GM12878 (cell line): ENCODE measurements around the gene PIP5KL1.

ENCODE experiments used
- BCL11A ChIP-seq: IDR thresholded peaks from 2 replicates; pipeline ENCODE4 v1.6.1; 2011; ENCODE audit warnings: low read depth, low read length
- BHLHE40 ChIP-seq, 2 experiments: fragments of 450-650 bp in 1 of 2; IDR thresholded peaks; 2 replicates each; pipeline ENCODE4 v1.6.1; 2011 to 2017; ENCODE audit warnings: low read depth in 2 of 2, borderline replicate concordance in 1 of 2, improper control_type of control experiment in 1 of 2, low read length in 1 of 2, mild to moderate bottlenecking in 1 of 2
- CBX3 ChIP-seq: fragments of 200-600 bp; sonication (generic); IDR thresholded peaks from 2 replicates; pipeline ENCODE4 v1.6.1; 2016; ENCODE audit warnings: low read depth, borderline replicate concordance
- CTCF ChIP-seq, 3 experiments: IDR thresholded peaks in 2 of 3; conservative IDR thresholded peaks in 1 of 3; 2 replicates each; pipeline ENCODE4 v1.5.1; 2011; ENCODE audit warnings: low read depth in 3 of 3, low read length in 3 of 3, mild to moderate bottlenecking in 3 of 3, control low read depth in 2 of 3, moderate library complexity in 2 of 3, inconsistent platforms in 1 of 3, mixed read lengths in 1 of 3; ENCODE audit not compliant: control insufficient read depth in 2 of 3, insufficient read depth in 1 of 3; ENCODE audit errors: extremely low read depth in 1 of 3
- MEF2A ChIP-seq: IDR thresholded peaks from 2 replicates; pipeline ENCODE4 v1.6.1; 2011; ENCODE audit warnings: low read depth, mild to moderate bottlenecking, low read length, moderate library complexity; ENCODE audit not compliant: insufficient read depth
- POLR2AphosphoS5 ChIP-seq: IDR thresholded peaks from 2 replicates; pipeline ENCODE4 v1.6.1; 2011; ENCODE audit warnings: mild to moderate bottlenecking, low read length, inconsistent platforms
- RAD21 ChIP-seq: IDR thresholded peaks from 2 replicates; pipeline ENCODE4 v1.6.1; 2011; ENCODE audit warnings: mild to moderate bottlenecking, low read depth, low read length, moderate library complexity; ENCODE audit not compliant: insufficient read depth
- SIN3A ChIP-seq: IDR thresholded peaks from 2 replicates; pipeline ENCODE4 v1.6.1; 2012; ENCODE audit warnings: low read depth, low read length, improper control_type of control experiment
- SMC3 ChIP-seq: IDR thresholded peaks from 2 replicates; pipeline ENCODE4 v1.6.1; 2011; ENCODE audit warnings: low read length, improper control_type of control experiment, borderline replicate concordance
- TAF1 ChIP-seq: IDR thresholded peaks from 2 replicates; pipeline ENCODE4 v1.6.1; 2011; ENCODE audit warnings: mild to moderate bottlenecking, low read depth, low read length, borderline replicate concordance
- TARDBP ChIP-seq: IDR thresholded peaks from 2 replicates; pipeline ENCODE4 v1.6.1; 2016; ENCODE audit warnings: borderline replicate concordance
- TCF3 ChIP-seq: IDR thresholded peaks from 2 replicates; pipeline ENCODE4 v1.6.1; 2012; ENCODE audit warnings: low read depth, mild to moderate bottlenecking, low read length, borderline replicate concordance; ENCODE audit not compliant: insufficient read depth
- YY1 ChIP-seq: IDR thresholded peaks from 2 replicates; pipeline ENCODE4 v1.6.1; 2011; ENCODE audit warnings: low read depth, mild to moderate bottlenecking, low read length
- TF ChIP-seq, protein P1 (sequence below): fragments of 450-650 bp; IDR thresholded peaks from 2 replicates; pipeline ENCODE4 v1.6.1; 2016; ENCODE audit warnings: mild to moderate bottlenecking

DNA sequence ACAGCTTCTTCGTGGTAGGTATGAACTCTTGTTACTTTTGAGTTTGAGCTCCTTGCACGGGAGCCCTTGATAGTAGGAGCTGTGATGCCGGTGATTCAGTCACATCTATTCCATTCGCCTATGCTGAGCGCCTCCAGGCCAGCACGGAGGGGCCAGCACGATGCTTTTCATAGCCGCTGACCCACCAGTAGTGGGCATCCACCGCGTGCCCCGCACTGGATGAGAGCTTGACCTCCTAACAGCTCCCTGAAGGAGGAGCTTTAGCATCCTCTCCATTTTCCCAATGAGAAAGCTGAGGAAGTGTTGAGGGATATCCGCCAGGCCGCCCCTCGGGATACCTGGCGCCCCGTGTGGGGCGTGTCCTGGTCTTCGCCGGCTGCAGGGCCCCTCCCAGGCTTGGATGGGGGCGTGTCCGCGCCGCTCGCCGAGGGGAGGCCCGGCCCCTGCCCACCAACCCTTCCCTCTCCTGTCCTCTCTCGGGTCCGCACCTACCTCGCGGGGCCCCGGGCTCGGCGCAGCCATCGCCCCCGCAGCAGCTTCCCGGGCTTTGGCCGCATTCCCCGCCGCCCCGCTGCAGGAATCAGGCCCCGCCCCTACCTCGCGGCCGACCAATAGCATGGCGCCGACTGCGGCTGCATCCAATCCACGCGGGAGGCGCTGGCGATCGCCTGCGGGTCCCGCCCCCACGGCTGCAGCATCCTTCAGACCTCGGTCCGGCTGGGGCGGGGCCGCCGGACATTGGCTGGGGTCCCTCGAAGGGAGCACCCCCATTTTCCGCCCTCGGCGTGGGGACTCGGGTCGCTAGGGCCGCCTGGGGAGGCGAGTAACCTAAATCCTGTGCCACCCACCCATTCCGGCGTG is at the start of gene PIP5KL1:
- TF ChIP-seq TAF1 (no peak), RAD21 (no peak), CBX3 (no peak), CTCF (IDR thresholded peaks at IDR 0.05 in 2 of 3, conservative IDR thresholded peaks at IDR 0.05 in 1 of 3; ENCODE audit: control insufficient read depth in 2 of 3, extremely low read depth in 1 of 3, insufficient read depth in 1 of 3, low read depth in 3 of 3, low read length in 3 of 3) (no peak), POLR2AphosphoS5 (no peak), SIN3A (no peak), TARDBP (no peak), BHLHE40 (IDR thresholded peaks at IDR 0.05; ENCODE audit: borderline replicate concordance in 1 of 2, low read depth in 2 of 2, low read length in 1 of 2) (no peak), MEF2A (no peak), BCL11A (no peak), YY1 (no peak), SMC3 (no peak), TCF3 (no peak)
- TF ChIP-seq, protein P1, sequence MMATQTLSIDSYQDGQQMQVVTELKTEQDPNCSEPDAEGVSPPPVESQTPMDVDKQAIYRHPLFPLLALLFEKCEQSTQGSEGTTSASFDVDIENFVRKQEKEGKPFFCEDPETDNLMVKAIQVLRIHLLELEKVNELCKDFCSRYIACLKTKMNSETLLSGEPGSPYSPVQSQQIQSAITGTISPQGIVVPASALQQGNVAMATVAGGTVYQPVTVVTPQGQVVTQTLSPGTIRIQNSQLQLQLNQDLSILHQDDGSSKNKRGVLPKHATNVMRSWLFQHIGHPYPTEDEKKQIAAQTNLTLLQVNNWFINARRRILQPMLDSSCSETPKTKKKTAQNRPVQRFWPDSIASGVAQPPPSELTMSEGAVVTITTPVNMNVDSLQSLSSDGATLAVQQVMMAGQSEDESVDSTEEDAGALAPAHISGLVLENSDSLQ, result no peak; the same call in 1 of the 2 replicates
